OCI-M1 (cell line): ENCODE results near the gene CTNNBIP1.

Source experiments
- DNase-seq: peaks from one replicate; lab custom pipeline; 2025; lab: John Stamatoyannopoulos, UW

The CTNNBIP1 gene

GRCh38 chr1:9904596-9904995 lies 5.5 kb downstream of the CTNNBIP1 start:
- no peak for DNase-seq

- DNase-seq: no peak
Measured at GRCh38 chr1:9903801-9904527, 6.1 kb downstream of the CTNNBIP1 start.

- no peak for DNase-seq
Measured at GRCh38 chr1:9902060-9902452, 8.0 kb downstream of the CTNNBIP1 start.

GRCh38 chr1:9901148-9902059 lies 8.7 kb downstream of the CTNNBIP1 start:
- no peak for DNase-seq

GRCh38 chr1:9900142-9901043 lies 9.7 kb downstream of the CTNNBIP1 start:
- DNase-seq: peak; percentile 17

- DNase-seq: no peak
Measured at GRCh38 chr1:9894115-9894514, 16.0 kb downstream of the CTNNBIP1 start.

GRCh38 chr1:9892563-9893528 lies 17.2 kb downstream of the CTNNBIP1 start:
- DNase-seq: peak; percentile 61

GRCh38 chr1:9891207-9891606 lies 18.9 kb downstream of the CTNNBIP1 start:
- no peak for DNase-seq

GRCh38 chr1:9890224-9890731 lies 19.8 kb downstream of the CTNNBIP1 start:
- no peak for DNase-seq

- no peak for DNase-seq
Measured at GRCh38 chr1:9889411-9889810, 20.7 kb downstream of the CTNNBIP1 start.

- no peak for DNase-seq
Measured at GRCh38 chr1:9888886-9889285, 21.2 kb downstream of the CTNNBIP1 start.

- DNase-seq: no peak
Measured at GRCh38 chr1:9887070-9887469, 23.0 kb downstream of the CTNNBIP1 start.

- no peak for DNase-seq
Measured at GRCh38 chr1:9886092-9886742, 23.9 kb downstream of the CTNNBIP1 start.

- no peak for DNase-seq
Measured at GRCh38 chr1:9884805-9885204, 25.3 kb downstream of the CTNNBIP1 start.

- DNase-seq: no peak
Measured at GRCh38 chr1:9883585-9884449, 26.3 kb downstream of the CTNNBIP1 start.

GRCh38 chr1:9882945-9883303 lies 27.1 kb downstream of the CTNNBIP1 start:
- DNase-seq: no peak

- no peak for DNase-seq
Measured at GRCh38 chr1:9882296-9882944, 27.6 kb downstream of the CTNNBIP1 start.

- DNase-seq: no peak
Measured at GRCh38 chr1:9881838-9882249, 28.2 kb downstream of the CTNNBIP1 start.

- DNase-seq: no peak
Measured at GRCh38 chr1:9878404-9878803, 31.7 kb downstream of the CTNNBIP1 start.
